Measurements from ENCODE around the gene AOC2.

Gene AOC2

DNA sequence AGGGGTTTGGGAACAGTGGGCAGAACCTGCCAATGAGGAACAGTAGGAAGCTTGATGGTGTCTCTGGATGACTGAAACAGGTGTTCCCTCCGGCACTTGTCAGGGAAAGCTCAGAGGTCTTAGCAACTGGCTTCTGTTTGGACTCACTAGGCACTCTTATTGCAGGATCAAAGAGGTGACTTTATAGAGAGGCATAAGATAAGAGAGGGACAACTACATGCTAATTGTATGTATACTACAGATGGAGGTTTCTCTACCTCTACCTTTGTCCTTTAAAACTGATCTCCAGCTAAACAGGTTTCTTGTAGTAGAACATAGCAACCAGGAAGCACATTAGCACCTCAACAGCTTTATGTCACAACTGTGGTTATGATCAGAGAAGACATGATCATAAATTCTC, 38.1 kb upstream of the AOC2 start:
- no peak overlapping the region for H3K9ac ChIP-seq (ENCODE audit: low read length)
- peaks cover 10% of the 10 kb centered on the region for H3K4me1 ChIP-seq (ENCODE audit: insufficient read depth, low read length)
- H3K27ac ChIP-seq (ENCODE audit: low read depth, low read length), result no peak overlapping the region
- no peak overlapping the region for H3K4me3 ChIP-seq (ENCODE audit: low read depth in 1 of 2, low read length in 2 of 2)
- peaks cover 12% of the 10 kb centered on the region for H3K36me3 ChIP-seq (ENCODE audit: insufficient read depth, low read length)
- H3K27me3 ChIP-seq (ENCODE audit: control insufficient read depth in 1 of 2, insufficient read depth in 2 of 2, low read length in 2 of 2), result no peaks in the 10 kb centered on the region
- no peaks in the 10 kb centered on the region for H3K9me3 ChIP-seq (ENCODE audit: low read length)

DNA sequence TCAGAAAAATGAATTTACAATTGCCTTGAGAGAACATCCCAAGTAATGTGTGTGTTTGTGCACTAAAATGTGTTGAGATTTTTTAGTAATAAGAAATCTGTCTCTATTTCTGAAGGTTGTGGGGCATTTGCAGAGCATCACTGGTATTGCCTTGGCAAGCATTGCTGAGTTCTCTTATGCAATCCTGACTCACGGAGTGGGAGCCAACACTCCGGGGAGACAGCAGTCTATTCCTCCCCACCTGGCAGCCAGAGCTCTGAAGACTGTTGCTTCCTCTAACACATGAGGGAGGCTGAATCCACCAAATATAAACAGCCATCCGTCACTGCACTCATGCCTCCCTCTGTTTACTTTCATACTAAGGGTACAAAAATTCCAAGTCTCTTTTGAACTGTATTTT, 35.1 kb upstream of the AOC2 start:
- peaks cover 10% of the 10 kb centered on the region for H3K4me1 ChIP-seq (ENCODE audit: insufficient read depth, low read length)
- no peaks in the 10 kb centered on the region for H3K9me3 ChIP-seq (ENCODE audit: low read length)
- H3K4me3 ChIP-seq (ENCODE audit: low read depth in 1 of 2, low read length in 2 of 2), result no peak overlapping the region
- peaks cover 28% of the 10 kb centered on the region for H3K36me3 ChIP-seq (ENCODE audit: insufficient read depth, low read length)
- H3K27me3 ChIP-seq (ENCODE audit: control insufficient read depth in 1 of 2, insufficient read depth in 2 of 2, low read length in 2 of 2), result no peaks in the 10 kb centered on the region
- no peak overlapping the region for H3K9ac ChIP-seq (ENCODE audit: low read length)
- H3K27ac ChIP-seq (ENCODE audit: low read depth, low read length), result peak overlapping the region; percentile 10

DNA sequence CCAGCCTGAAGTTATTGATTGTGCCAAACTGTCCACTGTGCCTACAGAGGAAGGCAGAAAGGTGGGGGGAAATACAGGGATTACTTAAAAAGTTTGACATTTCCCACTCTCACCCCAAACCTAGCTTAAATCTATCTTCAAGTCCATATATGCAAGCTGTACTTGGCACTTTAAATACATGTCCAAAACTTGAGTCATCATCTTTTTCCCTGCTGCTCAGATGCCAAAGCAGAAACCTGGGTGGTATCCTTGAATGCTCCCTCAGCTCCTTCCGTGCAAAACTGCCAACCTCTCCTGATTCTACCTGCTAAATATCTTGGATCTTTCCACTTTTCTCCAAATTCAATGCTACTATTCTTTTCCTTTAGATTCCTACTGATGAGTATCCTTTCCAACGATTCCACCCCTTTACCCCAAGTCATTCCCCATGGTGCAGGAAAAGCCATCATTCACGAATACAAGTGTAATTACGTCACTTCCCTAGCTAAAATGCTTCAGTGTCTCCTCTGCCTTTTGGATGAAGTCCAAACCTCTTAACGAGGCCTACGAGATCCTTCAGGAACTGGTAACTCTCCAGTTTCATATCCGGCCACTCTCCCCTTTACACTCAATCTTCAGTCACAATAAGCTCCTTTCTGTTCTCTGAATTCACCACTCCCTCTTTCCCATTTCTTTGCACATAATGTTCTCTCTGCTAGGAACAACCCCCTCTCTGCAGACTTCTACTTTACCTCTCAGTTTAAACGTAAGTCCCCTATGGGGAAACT, 29.6 kb upstream of the AOC2 start:
- H3K4me1 ChIP-seq (ENCODE audit: insufficient read depth, low read length), result no peaks in the 10 kb centered on the region
- H3K27ac ChIP-seq (ENCODE audit: low read depth, low read length), result no peak overlapping the region
- H3K4me3 ChIP-seq (ENCODE audit: low read depth in 1 of 2, low read length in 2 of 2), result no peak overlapping the region
- peaks cover 69% of the 10 kb centered on the region for H3K36me3 ChIP-seq (ENCODE audit: insufficient read depth, low read length)
- no peaks in the 10 kb centered on the region for H3K27me3 ChIP-seq (ENCODE audit: control insufficient read depth in 1 of 2, insufficient read depth in 2 of 2, low read length in 2 of 2)
- no peak overlapping the region for H3K9ac ChIP-seq (ENCODE audit: low read length)
- no peaks in the 10 kb centered on the region for H3K9me3 ChIP-seq (ENCODE audit: low read length)

DNA sequence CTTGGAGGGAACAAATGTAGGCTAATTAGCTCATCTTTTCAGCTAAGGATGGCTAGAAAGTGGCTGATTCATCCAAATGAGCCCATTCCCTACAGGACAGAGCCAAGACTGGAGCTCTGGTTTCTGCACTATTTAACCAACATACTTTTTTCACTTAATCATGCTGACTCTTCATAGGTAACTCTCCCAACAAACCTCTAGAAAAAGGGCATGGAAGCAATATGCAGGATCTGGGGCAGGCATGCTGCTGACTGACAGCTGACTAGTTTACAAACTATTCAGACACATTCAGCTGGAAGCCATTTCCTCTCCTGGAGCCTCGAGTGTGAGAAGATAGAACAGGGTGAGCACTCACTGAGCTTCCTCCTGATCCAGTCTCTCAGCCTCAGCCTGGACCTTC, 26.5 kb upstream of the AOC2 start:
- peaks cover 66% of the 10 kb centered on the region for H3K36me3 ChIP-seq (ENCODE audit: insufficient read depth, low read length)

DNA sequence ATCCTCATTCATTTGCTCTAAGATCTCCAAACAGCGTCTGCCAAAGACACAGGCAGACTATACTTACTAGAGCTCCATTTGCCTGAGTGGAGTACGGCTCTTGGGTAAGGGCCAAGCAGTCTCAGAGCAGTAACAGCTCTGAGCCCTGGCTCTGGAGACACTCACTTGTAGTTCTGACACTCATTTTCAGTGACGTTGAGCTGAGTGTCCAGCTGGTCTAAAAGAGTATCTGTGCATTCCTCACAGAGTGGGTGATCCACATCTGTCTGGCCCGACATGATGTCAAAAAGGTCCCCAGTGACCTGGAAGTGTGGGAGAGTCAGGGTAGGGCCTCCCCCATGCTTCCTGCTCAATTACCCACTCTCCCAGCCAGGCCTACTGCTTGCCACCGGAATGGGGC, 26.0 kb upstream of the AOC2 start:
- H3K27ac ChIP-seq (ENCODE audit: low read depth, low read length), result no peak overlapping the region
- H3K27me3 ChIP-seq (ENCODE audit: control insufficient read depth in 1 of 2, insufficient read depth in 2 of 2, low read length in 2 of 2), result no peaks in the 10 kb centered on the region
- no peak overlapping the region for H3K4me3 ChIP-seq (ENCODE audit: low read depth in 1 of 2, low read length in 2 of 2)
- peaks cover 64% of the 10 kb centered on the region for H3K36me3 ChIP-seq (ENCODE audit: insufficient read depth, low read length)
- no peaks in the 10 kb centered on the region for H3K9me3 ChIP-seq (ENCODE audit: low read length)
- H3K9ac ChIP-seq (ENCODE audit: low read length), result no peak overlapping the region
- peaks cover 4% of the 10 kb centered on the region for H3K4me1 ChIP-seq (ENCODE audit: insufficient read depth, low read length)

More for the DNA sequence above, 26.5 kb upstream of the AOC2 start:
- no peak overlapping the region for H3K4me3 ChIP-seq (ENCODE audit: low read depth in 1 of 2, low read length in 2 of 2)
- no peaks in the 10 kb centered on the region for H3K4me1 ChIP-seq (ENCODE audit: insufficient read depth, low read length)
- no peak overlapping the region for H3K9ac ChIP-seq (ENCODE audit: low read length)
- H3K27ac ChIP-seq (ENCODE audit: low read depth, low read length), result no peak overlapping the region
- H3K27me3 ChIP-seq (ENCODE audit: control insufficient read depth in 1 of 2, insufficient read depth in 2 of 2, low read length in 2 of 2), result no peaks in the 10 kb centered on the region
- H3K9me3 ChIP-seq (ENCODE audit: low read length), result no peaks in the 10 kb centered on the region

DNA sequence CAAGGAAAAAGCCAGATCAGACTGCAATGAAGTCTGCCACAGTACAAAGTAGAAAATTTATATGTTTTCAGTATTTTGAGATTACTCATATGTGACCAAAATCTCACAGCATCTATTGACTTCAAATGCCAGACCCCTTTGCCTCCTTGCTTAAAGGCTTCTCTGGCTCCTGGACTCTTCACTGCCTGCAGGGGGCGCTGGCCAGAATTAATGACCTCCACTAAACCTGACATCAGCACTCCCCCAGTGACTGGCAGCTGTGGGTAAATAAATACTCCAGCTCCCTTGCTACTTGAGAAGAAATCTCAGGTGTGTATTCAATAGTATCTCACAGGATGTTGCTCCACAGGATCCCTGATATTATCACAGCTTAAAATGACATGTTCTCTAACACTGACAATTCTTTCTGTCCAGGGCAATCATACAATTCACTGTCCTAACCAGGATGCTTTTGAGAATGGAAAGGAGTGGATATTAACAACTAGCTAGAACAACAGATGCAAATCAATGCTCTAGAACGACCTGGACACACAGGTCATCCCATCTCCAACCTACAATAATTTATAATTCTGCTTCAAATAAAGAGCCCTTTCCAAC, 24.3 kb upstream of the AOC2 start:
- H3K27me3 ChIP-seq (ENCODE audit: control insufficient read depth in 1 of 2, insufficient read depth in 2 of 2, low read length in 2 of 2), result no peaks in the 10 kb centered on the region
- H3K9ac ChIP-seq (ENCODE audit: low read length), result no peak overlapping the region
- H3K4me1 ChIP-seq (ENCODE audit: insufficient read depth, low read length), result peaks cover 7% of the 10 kb centered on the region
- peaks cover 48% of the 10 kb centered on the region for H3K36me3 ChIP-seq (ENCODE audit: insufficient read depth, low read length)
- H3K9me3 ChIP-seq (ENCODE audit: low read length), result no peaks in the 10 kb centered on the region
- no peak overlapping the region for H3K4me3 ChIP-seq (ENCODE audit: low read depth in 1 of 2, low read length in 2 of 2)
- no peak overlapping the region for H3K27ac ChIP-seq (ENCODE audit: low read depth, low read length)

DNA sequence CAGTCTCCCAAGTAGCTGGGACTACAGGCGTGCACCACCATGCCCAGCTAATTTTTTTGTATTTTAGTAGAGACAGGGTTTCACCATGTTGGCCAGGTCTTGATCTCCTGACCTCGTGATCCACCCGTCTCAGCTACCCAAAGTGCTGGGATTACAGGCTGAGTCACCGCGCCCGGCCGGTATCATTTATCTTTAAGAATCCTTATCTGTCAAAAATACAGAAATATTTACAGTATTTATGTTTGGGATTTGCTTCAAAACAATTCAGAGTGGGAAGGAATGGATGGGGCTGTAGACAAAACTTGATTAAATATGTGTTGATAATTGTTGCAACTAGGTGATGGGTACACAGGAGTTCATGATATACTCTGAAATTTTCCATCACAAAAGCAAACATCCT, 23.2 kb upstream of the AOC2 start:
- H3K36me3 ChIP-seq (ENCODE audit: insufficient read depth, low read length), result peaks cover 45% of the 10 kb centered on the region
- peaks cover 7% of the 10 kb centered on the region for H3K4me1 ChIP-seq (ENCODE audit: insufficient read depth, low read length)
- no peak overlapping the region for H3K9ac ChIP-seq (ENCODE audit: low read length)

DNA sequence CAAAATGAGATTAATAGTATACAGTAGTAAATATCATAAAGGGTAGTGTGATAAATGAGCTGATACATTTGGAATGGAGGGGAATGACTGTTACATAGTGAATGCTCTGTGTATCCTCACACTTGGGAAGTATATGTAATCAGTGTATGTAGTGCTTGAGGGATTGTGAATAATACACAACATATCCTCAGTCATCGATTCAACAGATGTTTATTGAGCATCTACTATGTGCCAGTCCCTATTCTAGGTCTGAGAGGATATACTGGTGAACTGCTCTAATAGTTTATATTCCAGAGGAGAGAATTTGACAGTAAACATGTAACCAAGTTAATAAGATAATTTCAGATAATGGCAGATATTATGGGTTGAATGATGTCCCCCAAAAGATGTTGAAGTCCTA, 16.9 kb upstream of the AOC2 start:
- Histone ChIP-seq H3K9ac (ENCODE audit: low read length) (no peak overlapping the region), H3K4me3 (ENCODE audit: low read depth in 1 of 2, low read length in 2 of 2) (no peak overlapping the region), H3K4me1 (ENCODE audit: insufficient read depth, low read length) (peaks cover 11% of the 10 kb centered on the region), H3K27me3 (ENCODE audit: control insufficient read depth in 1 of 2, insufficient read depth in 2 of 2, low read length in 2 of 2) (no peaks in the 10 kb centered on the region), H3K36me3 (ENCODE audit: insufficient read depth, low read length) (no peaks in the 10 kb centered on the region), H3K9me3 (ENCODE audit: low read length) (no peaks in the 10 kb centered on the region), H3K27ac (ENCODE audit: low read depth, low read length) (no peak overlapping the region)

More for the DNA sequence above, 23.2 kb upstream of the AOC2 start:
- Histone ChIP-seq H3K4me3 (ENCODE audit: low read depth in 1 of 2, low read length in 2 of 2) (no peak overlapping the region), H3K27ac (ENCODE audit: low read depth, low read length) (no peak overlapping the region), H3K27me3 (ENCODE audit: control insufficient read depth in 1 of 2, insufficient read depth in 2 of 2, low read length in 2 of 2) (no peaks in the 10 kb centered on the region), H3K9me3 (ENCODE audit: low read length) (no peaks in the 10 kb centered on the region)

DNA sequence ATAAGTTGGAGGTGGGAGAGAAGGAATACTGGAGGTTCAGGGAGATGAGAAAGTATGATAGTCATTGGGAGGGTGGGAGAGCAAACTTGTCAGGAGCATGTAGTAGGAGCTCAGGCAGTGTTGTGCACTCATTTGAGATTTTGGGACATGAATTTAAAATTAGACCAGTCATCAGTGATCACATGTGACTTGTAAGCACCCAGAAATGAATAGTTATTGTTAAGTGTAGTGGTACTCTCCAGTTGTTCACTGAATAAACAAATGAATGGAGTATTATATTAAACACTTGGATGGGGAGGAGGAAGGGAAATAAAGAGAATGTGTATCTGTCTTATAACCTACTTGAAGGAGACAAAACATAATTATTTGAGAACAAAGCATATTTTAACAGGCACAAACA, 13.4 kb upstream of the AOC2 start:
- H3K27me3 ChIP-seq (ENCODE audit: control insufficient read depth in 1 of 2, insufficient read depth in 2 of 2, low read length in 2 of 2), result no peaks in the 10 kb centered on the region
- no peaks in the 10 kb centered on the region for H3K9me3 ChIP-seq (ENCODE audit: low read length)
- H3K27ac ChIP-seq (ENCODE audit: low read depth, low read length), result no peak overlapping the region
- H3K4me1 ChIP-seq (ENCODE audit: insufficient read depth, low read length), result peaks cover 17% of the 10 kb centered on the region
- H3K4me3 ChIP-seq (ENCODE audit: low read depth in 1 of 2, low read length in 2 of 2), result no peak overlapping the region
- H3K36me3 ChIP-seq (ENCODE audit: insufficient read depth, low read length), result peaks cover 9% of the 10 kb centered on the region
- H3K9ac ChIP-seq (ENCODE audit: low read length), result no peak overlapping the region

DNA sequence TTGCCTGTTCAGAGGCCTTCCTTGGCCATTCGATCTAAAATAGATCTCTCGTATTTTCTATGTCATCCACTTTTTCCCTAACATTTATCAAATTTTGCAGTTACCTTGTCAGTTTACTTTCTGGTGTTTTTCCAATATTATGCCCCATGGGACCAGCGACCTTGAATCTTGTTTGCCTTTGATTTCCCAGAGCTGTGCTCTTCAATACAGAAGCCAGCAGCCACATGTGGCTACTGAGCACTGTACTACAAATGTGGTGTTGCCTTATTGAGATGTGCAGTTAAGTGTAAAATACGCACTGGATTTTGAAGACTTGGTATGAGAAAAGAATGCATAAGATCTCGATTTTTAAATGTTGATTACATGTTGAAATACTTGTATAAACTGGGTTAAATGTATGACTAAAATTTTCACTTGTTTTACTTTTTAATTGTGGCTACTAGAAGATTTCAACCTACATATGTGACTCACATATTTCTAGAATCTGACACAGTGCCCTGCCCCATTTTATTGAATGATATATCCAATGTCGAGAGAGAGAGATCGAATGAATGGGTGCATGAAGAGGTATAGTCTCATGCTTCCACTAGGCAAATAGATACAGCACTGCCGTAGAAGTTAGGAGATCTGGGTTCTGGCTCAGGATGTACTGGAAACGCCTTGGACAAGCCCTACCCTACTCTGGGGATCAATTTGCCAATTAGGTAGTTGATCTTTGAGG, 12.0 kb upstream of the AOC2 start:
- H3K27me3 ChIP-seq (ENCODE audit: control insufficient read depth in 1 of 2, insufficient read depth in 2 of 2, low read length in 2 of 2), result no peaks in the 10 kb centered on the region
- peak overlapping the region; percentile 82 to 94 for H3K4me3 ChIP-seq (ENCODE audit: low read depth in 1 of 2, low read length in 2 of 2)
- H3K27ac ChIP-seq (ENCODE audit: low read depth, low read length), result peak overlapping the region; percentile 96
- peaks cover 11% of the 10 kb centered on the region for H3K36me3 ChIP-seq (ENCODE audit: insufficient read depth, low read length)
- peak overlapping the region; percentile 72 for H3K9ac ChIP-seq (ENCODE audit: low read length)
- H3K9me3 ChIP-seq (ENCODE audit: low read length), result no peaks in the 10 kb centered on the region
- peaks cover 17% of the 10 kb centered on the region for H3K4me1 ChIP-seq (ENCODE audit: insufficient read depth, low read length)

DNA sequence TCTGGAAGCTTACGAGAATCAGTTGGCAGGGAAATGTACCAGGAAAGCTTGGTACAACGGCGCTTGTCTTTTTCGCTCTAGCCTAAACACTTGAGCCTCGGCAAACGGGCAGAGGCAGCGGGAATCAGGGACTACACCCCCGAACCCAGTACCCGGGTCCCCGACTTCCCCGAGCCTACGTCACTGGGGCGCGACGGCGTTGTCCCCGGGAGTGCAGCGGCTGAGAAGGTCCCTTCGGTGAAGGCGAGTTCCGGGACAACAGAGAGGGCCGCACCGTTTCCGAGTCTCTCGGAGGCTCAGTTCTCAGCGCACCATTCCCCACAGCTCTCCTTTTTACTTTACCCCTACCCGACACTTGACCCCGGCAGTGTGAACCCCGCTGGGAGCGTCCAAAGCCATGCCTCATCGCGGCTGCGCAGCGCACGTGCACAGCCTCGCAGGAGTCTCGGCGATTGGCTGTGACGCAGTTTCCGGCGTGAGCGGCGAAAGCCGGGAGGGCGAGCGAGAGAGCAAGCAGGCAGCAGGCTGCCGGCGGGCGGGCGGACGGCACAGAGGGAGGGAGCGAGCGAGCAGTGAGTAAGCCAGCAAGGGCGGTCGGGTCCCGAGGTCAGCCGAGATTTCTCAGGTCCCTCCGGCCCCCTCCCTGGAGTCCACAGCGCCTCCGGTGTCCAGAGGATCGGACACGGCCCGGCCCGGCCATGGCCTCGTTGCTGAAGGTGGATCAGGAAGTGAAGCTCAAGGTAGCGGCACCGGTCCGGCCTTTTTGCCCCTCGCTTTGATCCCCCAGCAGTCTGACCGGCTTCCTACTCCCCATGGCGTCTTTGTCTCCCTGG, 11.2 kb upstream of the AOC2 start, which contains the start of gene PSME3:
Gene PSME3, plus strand, starts transcription at position 464 of the 833 bp plus-strand sequence. Its CDS starts 235 bp downstream, at position 699.
- Histone ChIP-seq H3K9ac (ENCODE audit: low read length) (peak within 1 kb of the TSS; percentile 72), H3K4me1 (ENCODE audit: insufficient read depth, low read length) (peaks cover 17% of the 10 kb centered on the region), H3K4me3 (ENCODE audit: low read depth in 1 of 2, low read length in 2 of 2) (peak within 1 kb of the TSS; percentile 82 to 94), H3K9me3 (ENCODE audit: low read length) (no peaks in the 10 kb centered on the region), H3K27ac (ENCODE audit: low read depth, low read length) (peak within 1 kb of the TSS; percentile 96), H3K27me3 (ENCODE audit: control insufficient read depth in 1 of 2, insufficient read depth in 2 of 2, low read length in 2 of 2) (no peaks in the 10 kb centered on the region), H3K36me3 (ENCODE audit: insufficient read depth, low read length) (peaks cover 19% of the 10 kb centered on the region)
